Activated CD4-positive, alpha-beta T cell treated with anti-CD3 and anti-CD28 coated beads for 36 hours (primary cell): ENCODE measurements around the gene DNMT3L. TPM values are rescaled to one million over a fixed set of nuclear protein-coding genes. Genes with fewer than 3 reads are reported as not detected.
"Not testable (repeated sequence)": the region's sequence is repeated elsewhere in the genome, so short reads cannot be mapped to it uniquely, and the experiment has no call there.

Experiments
- ATAC-seq: fragments of 200-7000 bp; cut with Tn5 transposase; one replicate; pipeline ENCODE4 v1.10.0; 2021; ENCODE audit warnings: mild to moderate bottlenecking, moderate library complexity
- CTCF ChIA-PET: fragments of 350-600 bp; sonication (Branson Sonifier 250); formaldehyde crosslinking; loops from one replicate; lab custom pipeline; 2021; ENCODE audit warnings: antibody characterized with exemption; lab: Charles Lee
- POLR2A ChIA-PET: fragments of 350-600 bp; sonication (Branson Sonifier 250); formaldehyde crosslinking; loops from one replicate; lab custom pipeline; 2021; ENCODE audit warnings: antibody characterized with exemption, inconsistent platforms; lab: Charles Lee
- DNase-seq: peaks from one replicate; pipeline ENCODE4 v3.0.0-alpha.2; 2020
- H3K27ac Mint-ChIP-seq: one replicate; pipeline ENCODE4 v1.8.0; 2021; ENCODE audit warnings: mixed read lengths
- H3K27me3 Mint-ChIP-seq: one replicate; pipeline ENCODE4 v1.8.0; 2021; ENCODE audit warnings: mixed read lengths
- H3K36me3 Mint-ChIP-seq: one replicate; pipeline ENCODE4 v1.8.0; 2021; ENCODE audit warnings: low read depth, mixed read lengths
- H3K4me1 Mint-ChIP-seq: one replicate; pipeline ENCODE4 v1.8.0; 2021; ENCODE audit warnings: mixed read lengths
- H3K4me3 Mint-ChIP-seq: one replicate; pipeline ENCODE4 v1.8.0; 2021; ENCODE audit warnings: mild to moderate bottlenecking, moderate library complexity, mixed read lengths
- H3K9me3 Mint-ChIP-seq: one replicate; pipeline ENCODE4 v1.8.0; 2021; ENCODE audit warnings: low read depth, mixed read lengths
- intact Hi-C, 2 experiments: fragments of 100-400 bp; cut with DNase I in 1 of 2; cut with micrococcal nuclease in 1 of 2; formaldehyde crosslinking; loops; one replicate each; pipeline versions ENCODE4 v1.14.2 to v1.15.1; 2022 to 2024; cut with DNase I, micrococcal nuclease
- total RNA-seq, 2 experiments: library from RNA; stranded (reverse); gene quantifications; one replicate each; pipeline ENCODE4 v1.2.3, GENCODE V29; 2021

Gene DNMT3L
- total RNA-seq, 2 experiments from 2014 or later = not detected

GRCh38 chr21:44227614-44228013 lies 34.1 kb downstream of the DNMT3L start:
- DNase-seq, H3K27ac Mint-ChIP-seq, H3K4me1 Mint-ChIP-seq, ATAC-seq, POLR2A ChIA-PET, H3K9me3 Mint-ChIP-seq, CTCF ChIA-PET, H3K4me3 Mint-ChIP-seq, H3K27me3 Mint-ChIP-seq, H3K36me3 Mint-ChIP-seq, intact Hi-C loops: not testable (repeated sequence)

GRCh38 chr21:44225605-44226004 lies 36.1 kb downstream of the DNMT3L start:
- intact Hi-C loops, CTCF ChIA-PET, POLR2A ChIA-PET: not testable (repeated sequence)

GRCh38 chr21:44223334-44223733 lies 38.4 kb downstream of the DNMT3L start:
- H3K36me3 Mint-ChIP-seq, H3K27me3 Mint-ChIP-seq, POLR2A ChIA-PET, H3K9me3 Mint-ChIP-seq, intact Hi-C loops, H3K4me1 Mint-ChIP-seq, DNase-seq, H3K27ac Mint-ChIP-seq, ATAC-seq, CTCF ChIA-PET, H3K4me3 Mint-ChIP-seq: not testable (repeated sequence)

More at GRCh38 chr21:44225605-44226004, 36.1 kb downstream of the DNMT3L start:
- DNase-seq, H3K27me3 Mint-ChIP-seq, H3K9me3 Mint-ChIP-seq, H3K4me1 Mint-ChIP-seq, ATAC-seq, H3K27ac Mint-ChIP-seq, H3K4me3 Mint-ChIP-seq, H3K36me3 Mint-ChIP-seq: not testable (repeated sequence)

GRCh38 chr21:44220674-44221073 lies 41.0 kb downstream of the DNMT3L start:
- H3K9me3 Mint-ChIP-seq, H3K27me3 Mint-ChIP-seq, H3K4me1 Mint-ChIP-seq, POLR2A ChIA-PET, H3K36me3 Mint-ChIP-seq, H3K27ac Mint-ChIP-seq, ATAC-seq, CTCF ChIA-PET, intact Hi-C loops, DNase-seq, H3K4me3 Mint-ChIP-seq: not testable (repeated sequence)

GRCh38 chr21:44218461-44218860 lies 43.2 kb downstream of the DNMT3L start:
- intact Hi-C loops, H3K27me3 Mint-ChIP-seq, H3K9me3 Mint-ChIP-seq, CTCF ChIA-PET, ATAC-seq, H3K4me1 Mint-ChIP-seq, H3K4me3 Mint-ChIP-seq, POLR2A ChIA-PET, H3K36me3 Mint-ChIP-seq, DNase-seq, H3K27ac Mint-ChIP-seq: not testable (repeated sequence)

GRCh38 chr21:44211978-44212377 lies 49.7 kb downstream of the DNMT3L start:
- H3K27me3 Mint-ChIP-seq, intact Hi-C loops, H3K4me3 Mint-ChIP-seq, CTCF ChIA-PET, ATAC-seq, H3K9me3 Mint-ChIP-seq, H3K4me1 Mint-ChIP-seq, H3K36me3 Mint-ChIP-seq, DNase-seq, POLR2A ChIA-PET, H3K27ac Mint-ChIP-seq: not testable (repeated sequence)

GRCh38 chr21:44211574-44211973 lies 50.1 kb downstream of the DNMT3L start:
- POLR2A ChIA-PET, H3K4me1 Mint-ChIP-seq, H3K27ac Mint-ChIP-seq, intact Hi-C loops, H3K27me3 Mint-ChIP-seq, H3K9me3 Mint-ChIP-seq, DNase-seq, ATAC-seq, H3K36me3 Mint-ChIP-seq, CTCF ChIA-PET, H3K4me3 Mint-ChIP-seq: not testable (repeated sequence)

GRCh38 chr21:44207860-44208646 lies 53.6 kb downstream of the DNMT3L start:
- CTCF ChIA-PET, intact Hi-C loops, H3K4me1 Mint-ChIP-seq, H3K9me3 Mint-ChIP-seq, H3K27ac Mint-ChIP-seq, POLR2A ChIA-PET, H3K27me3 Mint-ChIP-seq, H3K36me3 Mint-ChIP-seq, H3K4me3 Mint-ChIP-seq: not testable (repeated sequence)
- peak; percentile 3 for DNase-seq
- ATAC-seq = peak; percentile 52

- H3K27ac Mint-ChIP-seq, DNase-seq, H3K9me3 Mint-ChIP-seq, H3K4me3 Mint-ChIP-seq, intact Hi-C loops, H3K27me3 Mint-ChIP-seq, POLR2A ChIA-PET, H3K4me1 Mint-ChIP-seq, H3K36me3 Mint-ChIP-seq, CTCF ChIA-PET: not testable (repeated sequence)
- peak; percentile 83 for ATAC-seq
Observed at GRCh38 chr21:44206698-44207676, 54.7 kb downstream of the DNMT3L start.

- DNase-seq, CTCF ChIA-PET, intact Hi-C loops, H3K27ac Mint-ChIP-seq, H3K9me3 Mint-ChIP-seq, H3K27me3 Mint-ChIP-seq, POLR2A ChIA-PET, H3K36me3 Mint-ChIP-seq, H3K4me1 Mint-ChIP-seq, H3K4me3 Mint-ChIP-seq, ATAC-seq: not testable (repeated sequence)
Observed at GRCh38 chr21:44206187-44206586, 55.5 kb downstream of the DNMT3L start.

GRCh38 chr21:44202590-44203299 lies 59.0 kb downstream of the DNMT3L start:
- intact Hi-C loops, CTCF ChIA-PET, ATAC-seq, H3K4me1 Mint-ChIP-seq, H3K27me3 Mint-ChIP-seq, H3K27ac Mint-ChIP-seq, H3K4me3 Mint-ChIP-seq, H3K36me3 Mint-ChIP-seq, POLR2A ChIA-PET, DNase-seq, H3K9me3 Mint-ChIP-seq: not testable (repeated sequence)
